Measurements from ENCODE around the gene GMCL1.

DNA sequence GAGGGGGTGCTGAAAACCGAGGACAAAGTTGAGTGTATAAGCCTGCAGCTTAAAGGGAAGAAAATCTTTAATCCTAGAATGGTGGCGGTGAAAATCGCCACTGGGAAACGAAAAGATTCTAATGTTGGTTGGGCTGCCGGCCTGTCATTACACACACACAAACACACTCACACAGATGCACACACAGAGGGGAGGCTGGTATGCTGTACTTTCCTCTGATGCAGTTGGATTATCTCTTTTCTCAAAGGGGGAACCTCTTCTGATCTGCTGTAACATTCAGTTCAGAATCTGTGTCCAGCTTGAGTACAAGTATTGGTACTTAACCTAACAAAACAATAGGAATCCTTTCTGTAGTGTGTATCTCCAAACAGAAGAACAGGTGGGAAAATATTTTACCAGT lies 48.5 kb upstream of the GMCL1 start:
- TF ChIP-seq, protein P1, sequence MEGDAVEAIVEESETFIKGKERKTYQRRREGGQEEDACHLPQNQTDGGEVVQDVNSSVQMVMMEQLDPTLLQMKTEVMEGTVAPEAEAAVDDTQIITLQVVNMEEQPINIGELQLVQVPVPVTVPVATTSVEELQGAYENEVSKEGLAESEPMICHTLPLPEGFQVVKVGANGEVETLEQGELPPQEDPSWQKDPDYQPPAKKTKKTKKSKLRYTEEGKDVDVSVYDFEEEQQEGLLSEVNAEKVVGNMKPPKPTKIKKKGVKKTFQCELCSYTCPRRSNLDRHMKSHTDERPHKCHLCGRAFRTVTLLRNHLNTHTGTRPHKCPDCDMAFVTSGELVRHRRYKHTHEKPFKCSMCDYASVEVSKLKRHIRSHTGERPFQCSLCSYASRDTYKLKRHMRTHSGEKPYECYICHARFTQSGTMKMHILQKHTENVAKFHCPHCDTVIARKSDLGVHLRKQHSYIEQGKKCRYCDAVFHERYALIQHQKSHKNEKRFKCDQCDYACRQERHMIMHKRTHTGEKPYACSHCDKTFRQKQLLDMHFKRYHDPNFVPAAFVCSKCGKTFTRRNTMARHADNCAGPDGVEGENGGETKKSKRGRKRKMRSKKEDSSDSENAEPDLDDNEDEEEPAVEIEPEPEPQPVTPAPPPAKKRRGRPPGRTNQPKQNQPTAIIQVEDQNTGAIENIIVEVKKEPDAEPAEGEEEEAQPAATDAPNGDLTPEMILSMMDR (IDR thresholded peaks at IDR 0.05): no peak
- TF ChIP-seq EP300 (IDR thresholded peaks at IDR 0.05): no peak
